K562 (cell line): ENCODE data around the gene BAK1.

ENCODE experiments used
- CHD2 ChIP-seq: IDR thresholded peaks from 2 replicates; pipeline ENCODE4 v1.6.1; 2011; ENCODE audit warnings: low read depth, low read length
- EHMT2 ChIP-seq: fragments of 450-650 bp; IDR thresholded peaks from 2 replicates; pipeline ENCODE4 v1.6.1; 2018; ENCODE audit warnings: antibody characterized with exemption
- EZH2 ChIP-seq: IDR thresholded peaks from 2 replicates; pipeline ENCODE4 v1.6.1; 2012; ENCODE audit warnings: low read depth, mild to moderate bottlenecking, inconsistent platforms, low read length, borderline replicate concordance
- HDAC2 ChIP-seq: fragments of 450-650 bp; IDR thresholded peaks from 2 replicates; pipeline ENCODE4 v1.6.1; 2016; ENCODE audit warnings: mild to moderate bottlenecking
- HOMEZ ChIP-seq: fragments of 250-450 bp; sonication (Bioruptor Pico); IDR thresholded peaks from 2 replicates; pipeline ENCODE4 v1.4.0; 2020; ENCODE audit warnings: mild to moderate bottlenecking, moderate library complexity
- KDM1A ChIP-seq, 2 experiments: fragments of 450-650 bp; IDR thresholded peaks; 2 replicates each; pipeline ENCODE4 v1.6.1; 2016; ENCODE audit warnings: mild to moderate bottlenecking in 2 of 2
- KLF10 ChIP-seq: fragments of 250-450 bp; sonication (Bioruptor Pico); IDR thresholded peaks from 2 replicates; pipeline ENCODE4 v1.6.1; 2021; ENCODE audit warnings: matching md5 sums
- MAFK ChIP-seq: IDR thresholded peaks from 2 replicates; pipeline ENCODE4 v1.6.1; 2011; ENCODE audit warnings: low read length, improper control_type of control experiment
- NRF1 ChIP-seq, 2 experiments: fragments of 450-650 bp; IDR thresholded peaks in 1 of 2; conservative IDR thresholded peaks in 1 of 2; 2 replicates each; pipeline ENCODE4 v1.6.1; 2014; ENCODE audit warnings: mild to moderate bottlenecking in 2 of 2
- POLR2A ChIP-seq: fragments of 450-650 bp; conservative IDR thresholded peaks from 2 replicates; pipeline ENCODE4 v1.6.1; 2016
- YY1 ChIP-seq, 3 experiments: IDR thresholded peaks; 2 replicates each; pipeline ENCODE4 v1.6.1; 2011; ENCODE audit warnings: low read length in 2 of 3, mild to moderate bottlenecking in 2 of 3, moderate library complexity in 2 of 3, borderline replicate concordance in 1 of 3, control low read depth in 1 of 3, low read depth in 1 of 3; ENCODE audit not compliant: insufficient read depth in 3 of 3, insufficient replicate concordance in 2 of 3, control insufficient read depth in 1 of 3, insufficient read length in 1 of 3; ENCODE audit errors: extremely low read depth in 1 of 3
- ZNF699 ChIP-seq: fragments of 250-450 bp; sonication (Bioruptor Pico); IDR thresholded peaks from 2 replicates; pipeline ENCODE4 v1.8.0; 2021; ENCODE audit warnings: mild to moderate bottlenecking, moderate library complexity; ENCODE audit not compliant: insufficient replicate concordance
- TF ChIP-seq, protein P1 (sequence below), 2 experiments: fragments of 450-650 bp; formaldehyde crosslinking in 1 of 2; IDR thresholded peaks; 2 replicates each; pipeline versions ENCODE4 v1.4.0 to v1.6.1; 2014 to 2020; ENCODE audit warnings: mild to moderate bottlenecking in 2 of 2, borderline replicate concordance in 1 of 2, low read depth in 1 of 2
- TF ChIP-seq, protein P2 (sequence below): fragments of 250-450 bp; sonication (Bioruptor Pico); IDR thresholded peaks from 2 replicates; pipeline ENCODE4 v1.8.0; 2022; ENCODE audit warnings: inconsistent platforms, mild to moderate bottlenecking, moderate library complexity, borderline replicate concordance

- TF ChIP-seq YY1 (IDR thresholded peaks at IDR 0.05; ENCODE audit: borderline replicate concordance in 1 of 3, control insufficient read depth in 1 of 3, extremely low read depth in 1 of 3, insufficient read depth in 3 of 3, insufficient read length in 1 of 3, insufficient replicate concordance in 2 of 3, low read depth in 1 of 3, low read length in 2 of 3): no peak
- TF ChIP-seq, protein P1, sequence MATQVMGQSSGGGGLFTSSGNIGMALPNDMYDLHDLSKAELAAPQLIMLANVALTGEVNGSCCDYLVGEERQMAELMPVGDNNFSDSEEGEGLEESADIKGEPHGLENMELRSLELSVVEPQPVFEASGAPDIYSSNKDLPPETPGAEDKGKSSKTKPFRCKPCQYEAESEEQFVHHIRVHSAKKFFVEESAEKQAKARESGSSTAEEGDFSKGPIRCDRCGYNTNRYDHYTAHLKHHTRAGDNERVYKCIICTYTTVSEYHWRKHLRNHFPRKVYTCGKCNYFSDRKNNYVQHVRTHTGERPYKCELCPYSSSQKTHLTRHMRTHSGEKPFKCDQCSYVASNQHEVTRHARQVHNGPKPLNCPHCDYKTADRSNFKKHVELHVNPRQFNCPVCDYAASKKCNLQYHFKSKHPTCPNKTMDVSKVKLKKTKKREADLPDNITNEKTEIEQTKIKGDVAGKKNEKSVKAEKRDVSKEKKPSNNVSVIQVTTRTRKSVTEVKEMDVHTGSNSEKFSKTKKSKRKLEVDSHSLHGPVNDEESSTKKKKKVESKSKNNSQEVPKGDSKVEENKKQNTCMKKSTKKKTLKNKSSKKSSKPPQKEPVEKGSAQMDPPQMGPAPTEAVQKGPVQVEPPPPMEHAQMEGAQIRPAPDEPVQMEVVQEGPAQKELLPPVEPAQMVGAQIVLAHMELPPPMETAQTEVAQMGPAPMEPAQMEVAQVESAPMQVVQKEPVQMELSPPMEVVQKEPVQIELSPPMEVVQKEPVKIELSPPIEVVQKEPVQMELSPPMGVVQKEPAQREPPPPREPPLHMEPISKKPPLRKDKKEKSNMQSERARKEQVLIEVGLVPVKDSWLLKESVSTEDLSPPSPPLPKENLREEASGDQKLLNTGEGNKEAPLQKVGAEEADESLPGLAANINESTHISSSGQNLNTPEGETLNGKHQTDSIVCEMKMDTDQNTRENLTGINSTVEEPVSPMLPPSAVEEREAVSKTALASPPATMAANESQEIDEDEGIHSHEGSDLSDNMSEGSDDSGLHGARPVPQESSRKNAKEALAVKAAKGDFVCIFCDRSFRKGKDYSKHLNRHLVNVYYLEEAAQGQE (IDR thresholded peaks at IDR 0.05; ENCODE audit: borderline replicate concordance): no peak
- TF ChIP-seq, protein P1 (CRISPR knock-in tag; IDR thresholded peaks at IDR 0.05; ENCODE audit: low read depth): no peak
- TF ChIP-seq EHMT2: no peak
- no peak for TF ChIP-seq MAFK
- TF ChIP-seq EZH2: no peak
- no peak for TF ChIP-seq KDM1A (IDR thresholded peaks at IDR 0.05)
- TF ChIP-seq CHD2: no peak
- TF ChIP-seq KLF10: no peak
- TF ChIP-seq ZNF699 (CRISPR knock-in tag): no peak
- no peak for TF ChIP-seq NRF1 (conservative IDR thresholded peaks at IDR 0.05 in 1 of 2, IDR thresholded peaks at IDR 0.05 in 1 of 2)
- TF ChIP-seq HDAC2: no peak
- TF ChIP-seq HOMEZ: no peak
- TF ChIP-seq, protein P2, sequence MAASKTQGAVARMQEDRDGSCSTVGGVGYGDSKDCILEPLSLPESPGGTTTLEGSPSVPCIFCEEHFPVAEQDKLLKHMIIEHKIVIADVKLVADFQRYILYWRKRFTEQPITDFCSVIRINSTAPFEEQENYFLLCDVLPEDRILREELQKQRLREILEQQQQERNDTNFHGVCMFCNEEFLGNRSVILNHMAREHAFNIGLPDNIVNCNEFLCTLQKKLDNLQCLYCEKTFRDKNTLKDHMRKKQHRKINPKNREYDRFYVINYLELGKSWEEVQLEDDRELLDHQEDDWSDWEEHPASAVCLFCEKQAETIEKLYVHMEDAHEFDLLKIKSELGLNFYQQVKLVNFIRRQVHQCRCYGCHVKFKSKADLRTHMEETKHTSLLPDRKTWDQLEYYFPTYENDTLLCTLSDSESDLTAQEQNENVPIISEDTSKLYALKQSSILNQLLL (CRISPR knock-in tag): no peak
- no peak for TF ChIP-seq POLR2A
Observed at GRCh38 chr6:33619166-33619840, 39.2 kb upstream of the BAK1 start.
